ENCODE data around the gene C9orf40.

Gene C9orf40

GRCh38 chr9:74935008-74935407 is 17.7 kb downstream of the C9orf40 start:
- DNase-seq: no peak

GRCh38 chr9:74921737-74922136 is 31.0 kb downstream of the C9orf40 start:
- DNase-seq: no peak

GRCh38 chr9:74920944-74921626 is 31.6 kb downstream of the C9orf40 start:
- DNase-seq: no peak

GRCh38 chr9:74910036-74910435 is 42.7 kb downstream of the C9orf40 start:
- DNase-seq: no peak

GRCh38 chr9:74908665-74909064 is 44.0 kb downstream of the C9orf40 start:
- no peak for DNase-seq

- DNase-seq: no peak
Observed at GRCh38 chr9:74907085-74907484, 45.6 kb downstream of the C9orf40 start.

- no peak for DNase-seq
Observed at GRCh38 chr9:74901001-74901400, 51.7 kb downstream of the C9orf40 start.

Measured in midbrain (tissue), 1 donor.